Bronchial epithelial cell (primary cell): Measurements from ENCODE around the gene TMEM184C. TPM values are rescaled to one million over a fixed set of nuclear protein-coding genes. Genes with fewer than 3 reads are reported as not detected.

Source experiments
- DNase-seq: peaks from one replicate; pipeline ENCODE4 v3.0.0-alpha.2; 2010; ENCODE audit warnings: low read depth
- FAIRE-seq: peaks from 2 replicates; lab custom pipeline; 2011; peaks lifted over from hg19 to GRCh38; lab: Jason Lieb, UNC
- H3K27me3 ChIP-seq: 2 replicates; pipeline ENCODE4 v1.5.1; 2011; ENCODE audit warnings: low read length; ENCODE audit not compliant: control insufficient read depth, insufficient read depth
- H3K36me3 ChIP-seq: 2 replicates; pipeline ENCODE4 v1.5.1; 2011; ENCODE audit warnings: low read length; ENCODE audit not compliant: control insufficient read depth, insufficient read depth
- H3K4me3 ChIP-seq: 2 replicates; pipeline ENCODE4 v1.5.1; 2011; ENCODE audit warnings: mild to moderate bottlenecking, low read depth, low read length, control low read depth
- CTCF ChIP-seq: IDR thresholded peaks from 2 replicates; pipeline ENCODE4 v1.5.1; 2011; ENCODE audit warnings: mild to moderate bottlenecking, moderate library complexity, low read length, control low read depth, inconsistent platforms; ENCODE audit not compliant: insufficient read depth, severe bottlenecking
- total RNA-seq: library from RNA; depleted of rRNA; stranded (reverse); fragments of >200 nt; gene quantifications from 2 replicates; pipeline ENCODE4 v1.2.1, GENCODE V29; 2014

The TMEM184C gene
- total RNA-seq, 1 donor from 2014 or later, result 51.3 TPM

- no peak for DNase-seq
- H3K27me3 ChIP-seq, result no peaks in the 10 kb centered on the region
- no peaks in the 10 kb centered on the region for H3K36me3 ChIP-seq
- no peak for FAIRE-seq
- no peak overlapping the region for H3K4me3 ChIP-seq
- no peak for TF ChIP-seq CTCF
Measured at GRCh38 chr4:147693218-147693617, 76.0 kb downstream of the TMEM184C start.

GRCh38 chr4:147696866-147697265, 79.7 kb downstream of the TMEM184C start:
- H3K4me3 ChIP-seq, result no peak overlapping the region
- H3K36me3 ChIP-seq, result no peaks in the 10 kb centered on the region
- FAIRE-seq (no peak), DNase-seq (no peak)
- no peak for TF ChIP-seq CTCF
- no peaks in the 10 kb centered on the region for H3K27me3 ChIP-seq

- Histone ChIP-seq H3K4me3 (no peak overlapping the region), H3K27me3 (no peaks in the 10 kb centered on the region), H3K36me3 (no peaks in the 10 kb centered on the region)
- no peak for TF ChIP-seq CTCF
- DNase-seq (no peak), FAIRE-seq (no peak)
Measured at GRCh38 chr4:147704846-147705245, 87.6 kb downstream of the TMEM184C start.

GRCh38 chr4:147707892-147708672, 90.9 kb downstream of the TMEM184C start:
- DNase-seq (peak; percentile 56), FAIRE-seq (no peak)
- no peaks in the 10 kb centered on the region for H3K36me3 ChIP-seq
- peak; percentile 70 for TF ChIP-seq CTCF
- H3K27me3 ChIP-seq, result no peaks in the 10 kb centered on the region
- H3K4me3 ChIP-seq, result no peak overlapping the region

GRCh38 chr4:147709999-147710398, 92.8 kb downstream of the TMEM184C start:
- FAIRE-seq, result no peak
- Histone ChIP-seq H3K4me3 (no peak overlapping the region), H3K27me3 (no peaks in the 10 kb centered on the region), H3K36me3 (no peaks in the 10 kb centered on the region)
- no peak for TF ChIP-seq CTCF
- no peak for DNase-seq
